ENCODE data around the gene ARHGEF12.

Gene ARHGEF12

GRCh38 chr11:120390585-120390922, 54.3 kb downstream of the ARHGEF12 start:
- no peak for DNase-seq

- no peak for DNase-seq
These were observed 55.1 kb downstream of the ARHGEF12 start for GRCh38 chr11:120391292-120391691.

- DNase-seq, result no peak
These were observed 55.6 kb downstream of the ARHGEF12 start for GRCh38 chr11:120391854-120392253.

GRCh38 chr11:120392314-120392713, 56.1 kb downstream of the ARHGEF12 start:
- DNase-seq, result no peak

- DNase-seq, result no peak
These were observed 56.6 kb downstream of the ARHGEF12 start for GRCh38 chr11:120392793-120393192.

- no peak for DNase-seq
These were observed 57.9 kb downstream of the ARHGEF12 start for GRCh38 chr11:120394119-120394518.

- no peak for DNase-seq
These were observed 59.6 kb downstream of the ARHGEF12 start for GRCh38 chr11:120395778-120396177.

- no peak for DNase-seq
These were observed 61.9 kb downstream of the ARHGEF12 start for GRCh38 chr11:120398132-120398531.

- no peak for DNase-seq
These were observed 63.1 kb downstream of the ARHGEF12 start for GRCh38 chr11:120399307-120399706.

GRCh38 chr11:120400564-120401364, 64.6 kb downstream of the ARHGEF12 start:
- DNase-seq, result no peak

- no peak for DNase-seq
These were observed 65.3 kb downstream of the ARHGEF12 start for GRCh38 chr11:120401506-120401905.

GRCh38 chr11:120403966-120404365, 67.8 kb downstream of the ARHGEF12 start:
- no peak for DNase-seq

GRCh38 chr11:120404495-120404894, 68.3 kb downstream of the ARHGEF12 start:
- no peak for DNase-seq

- DNase-seq, result no peak
These were observed 73.4 kb downstream of the ARHGEF12 start for GRCh38 chr11:120409655-120410054.

GRCh38 chr11:120410622-120411380, 74.6 kb downstream of the ARHGEF12 start:
- no peak for DNase-seq

- DNase-seq, result no peak
These were observed 77.3 kb downstream of the ARHGEF12 start for GRCh38 chr11:120413480-120413879.

- DNase-seq, result no peak
These were observed 84.4 kb downstream of the ARHGEF12 start for GRCh38 chr11:120420572-120420971.

- no peak for DNase-seq
These were observed 88.2 kb downstream of the ARHGEF12 start for GRCh38 chr11:120424185-120424969.

- DNase-seq, result no peak
These were observed 88.7 kb downstream of the ARHGEF12 start for GRCh38 chr11:120424970-120425332.

- no peak for DNase-seq
These were observed 89.3 kb downstream of the ARHGEF12 start for GRCh38 chr11:120425527-120425926.

- DNase-seq, result no peak
These were observed 93.9 kb downstream of the ARHGEF12 start for GRCh38 chr11:120430146-120430545.

- DNase-seq, result no peak
These were observed 95.4 kb downstream of the ARHGEF12 start for GRCh38 chr11:120431633-120432032.
